Lung (tissue), 12 donors: ENCODE results near the gene HDAC4. TPM values are rescaled to one million over a fixed set of nuclear protein-coding genes. Genes with fewer than 3 reads are reported as not detected.

Experiments
- ATAC-seq: fragments of 200-7000 bp; cut with Tn5 transposase; one replicate; pipeline ENCODE4 v1.9.1; 2020; ENCODE audit warnings: moderate number of reproducible peaks; ENCODE audit not compliant: insufficient read depth, low FRiP score
- DNase-seq, 3 donors: peaks; one replicate each; pipeline ENCODE4 v3.0.0-alpha.2; 2013 to 2017
- H3K27ac ChIP-seq, 2 donors: one replicate each; pipeline ENCODE4 v1.5.1; 2013; ENCODE audit warnings: mild to moderate bottlenecking in 2 of 2, moderate library complexity in 2 of 2, control low read depth in 1 of 2, inconsistent platforms in 1 of 2, low read depth in 1 of 2, low read length in 1 of 2
- H3K27me3 ChIP-seq, 3 donors: one replicate each; pipeline ENCODE4 v1.5.1; 2013; ENCODE audit warnings: low read length in 2 of 3; ENCODE audit not compliant: control insufficient read depth in 3 of 3, insufficient read depth in 3 of 3
- H3K36me3 ChIP-seq, 4 donors: one replicate each; pipeline ENCODE4 v1.5.1; 2013; ENCODE audit warnings: low read length in 4 of 4, mild to moderate bottlenecking in 1 of 4, moderate library complexity in 1 of 4; ENCODE audit not compliant: control insufficient read depth in 4 of 4, insufficient read depth in 4 of 4
- H3K4me1 ChIP-seq, 5 donors: one replicate each; pipeline ENCODE4 v1.5.1; 2013; ENCODE audit warnings: low read length in 5 of 5, mild to moderate bottlenecking in 2 of 5, moderate library complexity in 1 of 5; ENCODE audit not compliant: control insufficient read depth in 5 of 5, insufficient read depth in 5 of 5
- H3K4me3 ChIP-seq: one replicate; pipeline ENCODE4 v1.5.1; 2013; ENCODE audit warnings: mild to moderate bottlenecking, control low read depth, moderate library complexity
- H3K9ac ChIP-seq, 2 donors: one replicate each; pipeline ENCODE4 v1.5.1; 2013; ENCODE audit warnings: low read length in 2 of 2, control low read depth in 1 of 2; ENCODE audit not compliant: insufficient read depth in 1 of 2
- H3K9me3 ChIP-seq, 4 donors: one replicate each; pipeline ENCODE4 v1.5.1; 2013; ENCODE audit warnings: low read length in 3 of 4, mild to moderate bottlenecking in 1 of 4, moderate library complexity in 1 of 4; ENCODE audit not compliant: control insufficient read depth in 4 of 4, insufficient read depth in 3 of 4
- CTCF ChIP-seq: IDR thresholded peaks from 2 replicates; pipeline ENCODE4 v1.5.1; 2012; ENCODE audit warnings: mild to moderate bottlenecking; ENCODE audit errors: control extremely low read depth, extremely low read depth
- WGBS, 2 donors: extraction: QIAGEN DNeasy Blood & Tissue Kit; methylation state at CpG; one replicate each; pipeline ENCODE4 v1.1.7; 2013; 5-methylcytosine and 5-hydroxymethylcytosine counted together
- polyA plus RNA-seq, 2 donors: library from polyadenylated mRNA; stranded (reverse); fragments of 200-250 nt; gene quantifications; one replicate each; pipeline ENCODE4 v1.2.1, GENCODE V29; 2013
- total RNA-seq, 2 donors: library from RNA; depleted of rRNA in 1 of 2; stranded (reverse); fragments of >200 nt in 1 of 2; gene quantifications; one replicate each; pipeline ENCODE4 v1.2.1, GENCODE V29; 2014 to 2021
- donor health status: control.
- donor health status: control.
- donor health status: Bipolar disorder and iron deficiency.
- donor health status: healthy.
- donor health status: DM: yes; HTN: yes; CAD: no.

HDAC4 gene
- total and polyA plus RNA-seq, 4 donors = 6.9 to 47.7 (median 20.7) TPM

GRCh38 chr2:239341146-239341732, 59.6 kb downstream of the HDAC4 start:
- Histone ChIP-seq H3K36me3 (peaks cover 0 to 3% (median 0%) of the 10 kb centered on the region in 4 donors), H3K9ac (no peak overlapping the region), H3K4me3 (no peak overlapping the region), H3K27me3 (no peaks in the 10 kb centered on the region), H3K27ac (no peak overlapping the region), H3K9me3 (peaks cover 0 to 5% (median 0%) of the 10 kb centered on the region in 4 donors), H3K4me1 (peaks cover 0 to 23% (median 5%) of the 10 kb centered on the region in 5 donors)
- ATAC-seq (no peak), DNase-seq (no peak)
- 87 to 89% methylated on average over 8 of the region's 8 CpGs for WGBS, 2 donors
- no peak for TF ChIP-seq CTCF

- Histone ChIP-seq H3K36me3 (no peaks in the 10 kb centered on the region), H3K4me1 (peaks cover 0 to 23% (median 5%) of the 10 kb centered on the region in 5 donors), H3K27me3 (no peaks in the 10 kb centered on the region), H3K9ac (no peak overlapping the region), H3K4me3 (no peak overlapping the region), H3K27ac (no peak overlapping the region), H3K9me3 (no peaks in the 10 kb centered on the region)
- TF ChIP-seq CTCF = no peak
- ATAC-seq = no peak
- DNase-seq = no peak
- WGBS, 2 donors = 53 to 81% methylated on average over 7 of the region's 7 CpGs
These were observed 60.9 kb downstream of the HDAC4 start for GRCh38 chr2:239339726-239340601.

GRCh38 chr2:239339241-239339640, 61.6 kb downstream of the HDAC4 start:
- Histone ChIP-seq H3K9me3 (no peaks in the 10 kb centered on the region), H3K36me3 (no peaks in the 10 kb centered on the region), H3K27ac (no peak overlapping the region), H3K27me3 (no peaks in the 10 kb centered on the region), H3K4me1 (peaks cover 0 to 23% (median 5%) of the 10 kb centered on the region in 5 donors), H3K4me3 (no peak overlapping the region), H3K9ac (no peak overlapping the region)
- 90% methylated on average over 6 of the region's 6 CpGs for WGBS, 2 donors
- no peak for TF ChIP-seq CTCF
- DNase-seq = no peak
- no peak for ATAC-seq
